ENCODE data around the gene C15orf62. TPM values are rescaled to one million over a fixed set of nuclear protein-coding genes. Genes with fewer than 3 reads are reported as not detected.

C15orf62 gene
- total and polyA plus RNA-seq, 2 experiments from 2014 or later = 1.6 to 2.8 TPM

- H3K36me3 ChIP-seq = peaks cover 10% of the 10 kb centered on the region
- H3K9me3 ChIP-seq (ENCODE audit: low read depth) = no peaks in the 10 kb centered on the region
- no peaks in the 10 kb centered on the region for H3K4me1 ChIP-seq (ENCODE audit: low read depth)
- H3K27ac ChIP-seq = no peak overlapping the region
- no peak for DNase-seq (ENCODE audit: low read depth in 1 of 2, low spot score in 1 of 2)
- no peak overlapping the region for H3K4me3 ChIP-seq
- TF ChIP-seq, protein P1, sequence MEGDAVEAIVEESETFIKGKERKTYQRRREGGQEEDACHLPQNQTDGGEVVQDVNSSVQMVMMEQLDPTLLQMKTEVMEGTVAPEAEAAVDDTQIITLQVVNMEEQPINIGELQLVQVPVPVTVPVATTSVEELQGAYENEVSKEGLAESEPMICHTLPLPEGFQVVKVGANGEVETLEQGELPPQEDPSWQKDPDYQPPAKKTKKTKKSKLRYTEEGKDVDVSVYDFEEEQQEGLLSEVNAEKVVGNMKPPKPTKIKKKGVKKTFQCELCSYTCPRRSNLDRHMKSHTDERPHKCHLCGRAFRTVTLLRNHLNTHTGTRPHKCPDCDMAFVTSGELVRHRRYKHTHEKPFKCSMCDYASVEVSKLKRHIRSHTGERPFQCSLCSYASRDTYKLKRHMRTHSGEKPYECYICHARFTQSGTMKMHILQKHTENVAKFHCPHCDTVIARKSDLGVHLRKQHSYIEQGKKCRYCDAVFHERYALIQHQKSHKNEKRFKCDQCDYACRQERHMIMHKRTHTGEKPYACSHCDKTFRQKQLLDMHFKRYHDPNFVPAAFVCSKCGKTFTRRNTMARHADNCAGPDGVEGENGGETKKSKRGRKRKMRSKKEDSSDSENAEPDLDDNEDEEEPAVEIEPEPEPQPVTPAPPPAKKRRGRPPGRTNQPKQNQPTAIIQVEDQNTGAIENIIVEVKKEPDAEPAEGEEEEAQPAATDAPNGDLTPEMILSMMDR (IDR thresholded peaks at IDR 0.05; ENCODE audit: low read depth, low read length) = no peak
- H3K27me3 ChIP-seq = no peaks in the 10 kb centered on the region
Measured at GRCh38 chr15:40775740-40776536, 6.2 kb downstream of the C15orf62 start.

DNA sequence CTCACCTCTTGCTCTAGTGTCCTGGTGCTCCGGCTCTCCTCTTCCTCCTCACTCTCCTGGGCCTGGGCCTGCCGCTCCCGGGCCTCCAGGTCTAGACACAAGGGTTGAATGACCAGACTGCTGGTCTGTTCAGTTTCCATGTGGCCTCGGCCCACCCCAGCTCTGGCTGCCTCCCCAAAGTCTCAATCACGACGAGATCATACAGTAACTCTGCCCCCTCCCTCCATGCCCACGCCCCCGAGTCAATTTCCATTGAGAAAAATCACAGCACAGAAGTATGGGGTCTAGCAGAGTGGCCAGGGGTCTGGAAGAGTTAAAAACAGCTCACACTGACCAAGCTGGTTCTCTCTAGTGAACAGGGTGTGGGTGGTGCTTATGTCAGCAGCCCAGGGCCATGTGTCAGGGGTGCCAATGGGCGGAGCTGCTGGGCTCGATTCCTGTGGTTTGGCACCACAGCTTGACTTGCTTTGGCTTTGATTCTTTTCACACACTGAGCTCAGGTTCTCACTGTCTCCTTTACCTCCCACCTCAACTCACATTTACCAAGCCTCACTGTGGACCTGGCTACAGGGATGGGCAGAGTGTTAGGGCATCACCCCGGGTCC lies 6.9 kb downstream of the C15orf62 start:
- Histone ChIP-seq H3K36me3 (peaks cover 10% of the 10 kb centered on the region), H3K27ac (no peak overlapping the region), H3K4me3 (no peak overlapping the region), H3K27me3 (no peaks in the 10 kb centered on the region), H3K4me1 (ENCODE audit: low read depth) (no peaks in the 10 kb centered on the region), H3K9me3 (ENCODE audit: low read depth) (no peaks in the 10 kb centered on the region)
- DNase-seq (ENCODE audit: low read depth in 1 of 2, low spot score in 1 of 2) = peak in 1 of 2 donors; percentile 53
- TF ChIP-seq, protein P1 (IDR thresholded peaks at IDR 0.05; ENCODE audit: low read depth, low read length) = no peak

- no peaks in the 10 kb centered on the region for H3K27me3 ChIP-seq
- no peak overlapping the region for H3K27ac ChIP-seq
- peak; percentile 32 to 76 for DNase-seq (ENCODE audit: low read depth in 1 of 2, low spot score in 1 of 2)
- TF ChIP-seq, protein P1 (IDR thresholded peaks at IDR 0.05; ENCODE audit: low read depth, low read length) = peak; percentile 42
- H3K4me1 ChIP-seq (ENCODE audit: low read depth) = no peaks in the 10 kb centered on the region
- no peak overlapping the region for H3K4me3 ChIP-seq
- peaks cover 10% of the 10 kb centered on the region for H3K36me3 ChIP-seq
- H3K9me3 ChIP-seq (ENCODE audit: low read depth) = no peaks in the 10 kb centered on the region
Measured at GRCh38 chr15:40782609-40783227, 12.9 kb downstream of the C15orf62 start.

GRCh38 chr15:40785164-40785563 lies 15.4 kb downstream of the C15orf62 start:
- H3K9me3 ChIP-seq (ENCODE audit: low read depth) = no peaks in the 10 kb centered on the region
- no peaks in the 10 kb centered on the region for H3K27me3 ChIP-seq
- DNase-seq (ENCODE audit: low read depth in 1 of 2, low spot score in 1 of 2) = no peak
- H3K36me3 ChIP-seq = no peaks in the 10 kb centered on the region
- no peak overlapping the region for H3K27ac ChIP-seq
- H3K4me1 ChIP-seq (ENCODE audit: low read depth) = no peaks in the 10 kb centered on the region
- TF ChIP-seq, protein P1 (IDR thresholded peaks at IDR 0.05; ENCODE audit: low read depth, low read length) = no peak
- H3K4me3 ChIP-seq = no peak overlapping the region

DNA sequence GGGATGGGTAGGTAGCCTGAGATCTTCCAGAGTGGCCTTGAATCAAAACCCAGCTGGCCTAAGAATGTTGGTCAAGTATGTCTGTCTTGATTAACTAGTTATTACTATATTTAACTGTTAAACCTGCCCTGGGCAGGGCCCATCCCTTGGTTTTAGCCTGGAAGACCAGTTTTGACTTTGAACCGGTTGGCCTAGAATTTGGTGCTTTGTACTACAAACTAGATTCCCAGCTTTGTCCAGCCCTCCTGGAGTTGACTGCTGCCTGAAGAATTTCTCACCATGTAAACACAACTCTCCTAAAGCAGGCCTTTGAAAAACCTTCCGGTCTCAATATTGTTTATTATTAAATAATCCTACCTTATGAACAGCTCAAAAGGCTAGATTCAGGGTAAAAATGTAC lies 16.0 kb downstream of the C15orf62 start:
- TF ChIP-seq, protein P1 (IDR thresholded peaks at IDR 0.05; ENCODE audit: low read depth, low read length) = no peak
- H3K4me3 ChIP-seq = no peak overlapping the region
- no peak overlapping the region for H3K27ac ChIP-seq
- no peaks in the 10 kb centered on the region for H3K27me3 ChIP-seq
- no peaks in the 10 kb centered on the region for H3K9me3 ChIP-seq (ENCODE audit: low read depth)
- H3K4me1 ChIP-seq (ENCODE audit: low read depth) = no peaks in the 10 kb centered on the region
- no peaks in the 10 kb centered on the region for H3K36me3 ChIP-seq
- no peak for DNase-seq (ENCODE audit: low read depth in 1 of 2, low spot score in 1 of 2)
